UCSD-AML1 (cell line): ENCODE results near the gene AKR1C1.
"Not testable (repeated sequence)": the region's sequence is repeated elsewhere in the genome, so short reads cannot be mapped to it uniquely, and the experiment has no call there.

Experiments used
- DNase-seq: peaks from one replicate; lab custom pipeline; 2025; ENCODE audit not compliant: unreplicated experiment; lab: John Stamatoyannopoulos, UW

AKR1C1 gene

DNA sequence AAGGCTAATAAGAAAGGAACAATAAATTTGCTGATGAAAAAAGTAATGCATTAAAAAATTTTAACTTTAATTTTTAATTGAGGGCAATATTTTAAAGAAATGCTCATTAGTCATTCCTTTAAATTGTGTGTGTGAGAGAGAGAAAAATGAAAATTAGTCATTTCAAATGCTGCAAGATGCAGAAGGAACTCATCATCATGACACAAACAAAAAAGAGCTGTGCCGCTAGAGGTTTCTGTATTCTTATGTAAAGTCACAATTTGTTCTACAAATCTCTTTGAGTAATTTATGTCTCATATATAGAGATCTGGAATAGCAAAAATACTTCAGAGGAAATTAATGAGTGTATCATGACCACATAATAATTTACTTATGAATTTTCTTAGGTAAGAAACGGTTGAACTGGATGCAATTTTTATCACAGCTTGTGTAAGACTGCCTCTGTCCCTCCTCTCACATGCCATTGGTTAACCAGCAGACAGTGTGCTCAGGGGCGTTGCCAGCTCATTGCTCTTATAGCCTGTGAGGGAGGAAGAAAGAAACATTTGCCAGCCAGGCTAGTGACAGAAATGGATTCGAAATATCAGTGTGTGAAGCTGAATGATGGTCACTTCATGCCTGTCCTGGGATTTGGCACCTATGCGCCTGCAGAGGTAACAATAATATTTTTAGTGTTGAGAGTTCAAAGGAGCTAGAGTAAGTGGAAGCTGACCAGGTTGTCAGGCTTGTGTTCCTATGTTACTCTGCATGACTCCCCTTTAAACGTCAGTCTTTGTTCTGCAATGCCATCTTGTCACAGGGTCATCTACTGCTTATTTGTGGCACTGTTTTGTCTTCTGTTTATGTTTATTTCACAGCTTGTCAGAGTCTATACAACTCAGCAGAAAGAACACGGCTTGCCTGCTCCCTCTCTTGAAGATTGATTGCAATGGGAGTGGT is at the start of gene AKR1C1:
AKR1C1 (plus strand) TSS at position 540 of the 939 bp plus-strand sequence; CDS start at position 570, 30 bp downstream.
- DNase-seq = not testable (repeated sequence)

DNA sequence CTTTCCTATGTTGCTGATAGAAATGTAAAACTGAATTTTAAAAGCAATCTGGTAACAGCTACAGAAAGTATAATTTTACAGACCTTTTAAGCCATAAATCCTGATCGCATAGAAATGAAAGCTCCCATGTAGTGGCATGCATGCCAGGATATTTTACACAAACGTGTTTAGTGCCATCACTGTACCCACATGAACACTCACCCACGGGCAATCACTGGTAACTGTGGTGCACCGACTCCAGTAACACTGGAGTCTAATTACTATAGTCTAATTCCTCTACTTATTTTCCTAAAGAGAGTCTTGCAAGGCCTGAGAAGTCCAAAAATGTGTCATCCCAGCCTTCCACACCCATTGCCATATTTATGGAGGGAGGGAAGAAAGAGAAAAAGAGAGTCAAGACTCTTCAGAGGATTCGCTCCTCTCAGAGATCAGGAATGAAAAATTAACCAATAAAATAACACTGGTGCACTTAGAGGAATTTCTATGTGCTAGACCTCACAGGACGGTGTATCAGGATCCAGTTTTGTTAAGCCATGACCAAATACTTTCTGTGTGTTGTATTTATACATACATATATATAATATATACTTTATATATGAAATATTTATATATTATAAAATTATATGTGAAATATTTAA is 48.9 kb upstream of the AKR1C1 start:
- no peak for DNase-seq

DNA sequence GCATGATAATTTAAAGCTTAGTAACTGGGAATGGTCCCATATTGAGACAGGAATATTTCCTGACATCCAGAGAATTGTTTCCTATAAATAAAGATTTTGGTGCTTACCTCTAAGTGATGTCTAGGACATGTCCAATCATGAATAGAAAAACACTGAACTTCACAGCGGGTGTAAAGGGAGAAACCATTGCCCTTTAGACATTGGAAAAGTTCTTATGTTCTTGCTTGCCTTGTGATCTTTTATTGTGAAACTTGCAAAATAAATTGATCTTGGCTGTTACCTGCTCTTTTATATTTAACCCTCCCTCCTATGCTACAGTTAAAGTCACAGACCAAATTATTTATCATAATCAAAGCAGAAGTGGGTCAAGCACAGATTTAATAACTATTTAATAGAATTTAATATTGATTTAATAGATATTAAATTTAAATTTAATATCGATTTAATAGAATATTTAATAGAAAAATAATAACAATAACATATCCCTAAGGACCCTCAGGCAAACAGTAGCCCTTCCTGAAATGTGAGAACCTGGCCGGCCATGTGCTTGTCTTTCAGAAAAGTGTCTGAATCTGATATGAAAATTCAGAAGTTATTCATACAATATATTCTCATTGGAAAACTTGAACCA is 47.0 kb upstream of the AKR1C1 start:
- no peak for DNase-seq

DNA sequence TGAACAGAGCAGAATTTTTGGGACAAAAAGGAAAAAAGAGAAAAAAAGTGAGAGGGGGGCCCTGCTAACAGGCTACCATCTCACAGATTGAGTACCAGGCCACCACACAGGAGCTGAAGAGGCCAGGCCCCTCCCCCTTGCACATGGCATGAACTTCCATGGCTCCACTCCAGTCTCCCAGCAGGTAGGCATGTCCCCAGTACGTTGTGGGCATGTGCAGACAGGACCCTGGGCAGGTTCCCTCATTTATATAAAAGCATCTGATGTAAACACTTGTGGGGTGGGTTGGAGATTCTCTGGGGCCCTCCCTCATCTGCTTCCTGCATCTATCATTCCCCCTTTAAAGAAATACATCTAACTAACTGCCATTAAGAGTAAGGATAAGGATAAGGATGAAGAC is 45.0 kb upstream of the AKR1C1 start:
- DNase-seq = no peak

DNA sequence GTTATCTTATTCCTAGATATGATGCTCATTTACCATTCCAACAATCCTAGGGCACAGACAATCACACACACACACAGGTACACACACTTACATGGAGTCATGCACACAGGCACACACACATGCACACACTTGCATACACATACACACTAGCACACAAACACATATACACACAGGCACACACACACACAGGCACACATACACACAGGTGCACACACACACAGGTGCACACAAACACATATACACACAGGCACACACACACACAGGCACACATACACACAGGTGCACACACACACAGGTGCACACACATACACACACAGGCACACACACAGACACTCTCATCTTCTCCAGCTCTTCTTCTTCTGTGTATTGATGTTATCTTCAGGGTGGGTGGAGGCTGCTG is 38.7 kb upstream of the AKR1C1 start:
- DNase-seq = not testable (repeated sequence)

DNA sequence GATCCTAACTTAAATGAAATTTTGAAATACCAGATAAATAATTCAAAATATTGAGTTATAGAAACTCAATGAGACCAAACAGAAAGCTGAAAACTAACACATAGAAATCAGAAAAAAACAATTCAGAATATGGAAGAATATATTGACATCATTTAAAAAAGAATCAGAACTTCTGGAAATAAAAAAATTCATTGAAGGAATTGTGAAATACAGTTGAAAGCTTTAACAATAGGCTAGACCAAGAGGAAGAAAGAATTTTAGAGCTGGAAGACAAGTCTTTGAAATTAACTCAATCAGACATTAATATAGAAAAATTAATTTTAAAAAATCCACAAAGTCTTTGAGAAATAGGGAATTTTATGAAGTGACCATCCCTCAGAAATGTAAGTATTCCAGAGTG is 36.8 kb upstream of the AKR1C1 start:
- no peak for DNase-seq

DNA sequence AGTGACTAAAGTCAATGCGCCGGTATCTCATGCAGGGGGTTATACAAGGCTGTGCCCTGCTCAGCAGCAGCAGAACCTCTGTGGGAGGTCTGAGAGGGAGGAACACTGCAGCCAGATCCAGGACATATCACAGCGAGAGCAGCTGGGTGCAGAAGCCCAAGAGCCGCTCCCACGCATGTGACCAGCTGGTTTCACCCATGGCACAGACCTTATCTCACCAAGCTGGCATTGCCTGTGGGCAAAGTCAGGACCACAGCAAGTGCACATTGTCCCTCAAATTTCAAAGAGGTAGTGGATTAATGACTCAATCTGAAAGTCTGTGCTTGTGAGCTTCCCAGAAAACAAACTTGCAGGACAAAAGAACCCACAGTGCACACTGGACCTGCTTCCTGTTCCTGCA is 31.6 kb upstream of the AKR1C1 start:
- no peak for DNase-seq

DNA sequence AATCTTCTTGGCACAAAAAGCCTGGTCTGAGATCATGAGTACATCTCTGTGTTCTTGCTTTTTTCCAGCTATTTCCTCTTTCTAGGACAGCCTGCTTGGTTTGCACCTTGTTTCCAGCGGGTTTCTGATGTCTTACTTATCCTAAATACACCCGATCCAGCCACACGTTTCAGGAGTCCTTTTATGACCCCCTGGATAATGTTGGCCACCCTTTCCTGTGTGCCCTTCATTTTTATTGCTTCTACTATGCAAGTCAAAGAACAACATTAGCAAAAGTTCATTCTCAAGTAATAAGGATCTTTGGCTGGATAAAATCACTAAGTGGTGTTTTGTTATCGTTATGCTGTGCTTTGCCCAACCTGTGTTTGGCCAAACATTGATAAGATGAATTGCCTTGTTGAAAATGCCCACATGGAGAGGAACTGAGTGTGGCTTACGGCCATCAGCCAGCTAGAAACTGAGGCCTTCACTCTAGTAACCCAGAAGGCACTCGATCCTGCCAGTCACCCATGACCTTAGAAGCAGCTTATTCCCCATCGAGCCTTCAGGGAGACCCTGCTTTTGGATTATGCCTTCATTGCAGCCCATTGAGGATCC is 28.7 kb upstream of the AKR1C1 start:
- no peak for DNase-seq

DNA sequence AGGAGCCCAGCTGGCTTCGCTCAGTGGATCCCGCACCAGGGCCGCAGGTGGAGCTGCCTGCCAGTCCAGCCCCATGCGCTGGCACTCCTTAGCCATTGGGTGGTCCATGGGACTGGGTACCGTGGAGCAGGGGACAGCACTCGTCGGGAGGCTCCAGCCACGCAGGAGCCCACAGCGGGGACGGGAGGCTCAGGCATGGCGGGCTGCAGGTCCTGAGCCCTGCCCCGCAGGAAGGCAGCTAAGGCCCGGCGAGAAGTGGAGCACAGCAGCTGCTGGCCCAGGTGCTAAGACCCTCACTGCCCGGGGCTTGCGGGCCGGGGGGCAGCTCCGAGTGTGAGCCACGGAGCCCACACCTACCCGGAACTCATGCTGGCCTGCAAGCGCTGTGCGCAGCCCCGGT is 25.9 kb upstream of the AKR1C1 start:
- no peak for DNase-seq

DNA sequence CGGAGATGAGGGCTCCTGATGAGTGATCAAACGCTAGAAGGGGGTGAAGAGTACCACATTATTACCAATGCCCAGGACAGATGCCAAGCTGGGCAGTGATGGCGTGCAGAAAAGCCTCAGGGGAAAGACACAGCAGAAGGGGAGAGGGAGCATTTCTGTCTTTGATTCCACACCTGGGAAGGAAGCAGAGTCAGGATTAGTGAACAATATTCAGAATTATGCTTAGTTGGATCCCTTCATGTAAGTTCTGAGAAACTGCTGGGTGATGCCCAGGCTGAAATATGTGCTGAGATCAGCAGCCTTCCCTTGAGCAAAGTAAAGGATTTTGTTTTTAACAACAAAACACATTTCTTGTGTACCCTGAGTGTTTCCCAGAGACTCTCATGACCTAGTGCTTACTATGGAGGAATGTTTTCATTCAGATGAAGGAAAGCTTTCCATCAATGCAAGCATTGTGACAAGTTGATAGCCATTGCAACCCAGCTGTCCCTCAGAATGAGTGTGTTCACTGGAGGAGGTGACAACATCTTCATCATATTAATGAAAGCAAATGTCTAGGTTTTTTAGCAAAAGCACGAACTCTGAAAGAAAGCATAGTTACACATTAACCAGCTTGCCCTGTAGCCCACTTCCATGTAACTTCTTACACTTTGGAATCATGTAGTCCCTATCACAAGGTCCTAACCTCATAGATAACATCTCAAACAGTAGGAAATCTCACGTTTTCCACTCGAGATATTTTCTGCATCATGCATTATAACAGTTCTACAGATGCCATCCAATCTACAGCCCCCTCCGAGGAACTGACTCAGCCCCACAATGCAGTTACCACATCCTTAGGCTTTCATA is 23.8 kb upstream of the AKR1C1 start:
- DNase-seq = no peak

DNA sequence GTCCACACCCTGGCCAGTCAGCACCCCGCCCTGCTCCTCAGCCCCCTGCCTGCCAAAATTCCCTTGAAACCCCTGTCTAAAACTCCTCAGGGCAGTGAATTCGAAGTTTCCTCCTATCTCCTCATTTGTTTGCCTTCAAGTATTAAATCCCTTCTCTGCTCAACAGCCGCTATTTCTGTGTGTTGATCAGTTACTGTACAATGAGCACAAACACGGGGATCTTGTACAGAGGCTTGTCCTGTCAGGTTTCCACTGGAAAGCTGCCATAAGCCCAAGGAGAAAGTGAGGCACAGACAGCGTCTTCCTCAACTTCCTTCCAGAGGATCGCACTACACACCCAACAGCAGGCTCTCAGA is 23.2 kb upstream of the AKR1C1 start:
- DNase-seq = not testable (repeated sequence)

DNA sequence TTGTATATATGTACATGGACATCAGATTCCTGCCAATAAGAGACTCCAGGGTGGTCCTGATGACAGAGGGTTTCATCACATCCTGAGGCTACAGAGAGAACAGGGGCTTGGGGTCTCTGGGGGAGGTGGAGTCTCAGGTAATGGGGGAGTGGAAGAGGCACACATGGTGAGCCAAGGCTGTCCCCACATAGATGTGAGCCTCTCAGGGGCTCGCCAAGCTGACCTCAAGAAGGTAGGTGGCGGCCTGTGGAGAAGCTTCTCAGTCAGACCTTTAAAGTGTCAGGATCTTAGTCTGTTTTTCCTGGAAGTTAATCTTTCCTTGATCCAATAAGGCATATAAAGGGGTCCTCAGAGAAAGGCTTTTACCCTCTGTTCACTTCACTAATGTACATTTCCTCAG is 22.3 kb upstream of the AKR1C1 start:
- DNase-seq = not testable (repeated sequence)

DNA sequence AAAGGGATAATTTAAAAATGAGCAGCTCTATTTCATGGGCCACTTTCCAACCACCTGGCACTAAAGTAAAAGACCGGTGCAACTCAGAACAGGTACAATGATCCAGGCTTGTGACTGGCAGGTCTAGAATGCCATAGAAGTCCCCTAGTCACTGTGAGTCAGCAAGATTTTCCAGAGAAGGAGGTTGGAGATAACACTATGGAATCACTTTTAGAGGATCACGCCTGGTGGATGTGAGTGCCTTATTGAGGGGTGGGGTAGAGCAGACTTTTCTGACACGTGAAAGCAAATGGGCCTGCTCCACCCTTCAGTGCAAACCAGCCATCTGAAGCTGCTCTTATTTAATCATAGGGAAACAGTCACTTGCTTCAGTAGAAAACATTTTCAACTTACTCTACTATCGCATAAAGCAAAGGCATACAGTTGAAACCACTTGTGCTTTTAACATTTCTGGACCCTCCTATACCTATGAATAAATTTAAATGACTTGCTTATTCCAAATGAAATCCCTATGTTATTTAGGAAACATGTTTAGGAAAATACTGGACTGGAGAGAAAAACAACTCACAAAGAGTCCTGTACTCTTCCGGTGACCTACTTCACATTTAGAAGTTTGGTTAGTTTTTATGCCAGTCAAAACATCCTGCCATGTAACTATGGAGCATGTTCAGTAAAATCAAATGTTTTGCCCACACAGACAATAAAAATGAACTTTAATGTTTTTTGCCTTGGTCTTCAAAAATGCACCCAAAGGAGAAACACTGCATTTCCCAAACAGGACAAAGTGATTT is 21.5 kb upstream of the AKR1C1 start:
- no peak for DNase-seq

DNA sequence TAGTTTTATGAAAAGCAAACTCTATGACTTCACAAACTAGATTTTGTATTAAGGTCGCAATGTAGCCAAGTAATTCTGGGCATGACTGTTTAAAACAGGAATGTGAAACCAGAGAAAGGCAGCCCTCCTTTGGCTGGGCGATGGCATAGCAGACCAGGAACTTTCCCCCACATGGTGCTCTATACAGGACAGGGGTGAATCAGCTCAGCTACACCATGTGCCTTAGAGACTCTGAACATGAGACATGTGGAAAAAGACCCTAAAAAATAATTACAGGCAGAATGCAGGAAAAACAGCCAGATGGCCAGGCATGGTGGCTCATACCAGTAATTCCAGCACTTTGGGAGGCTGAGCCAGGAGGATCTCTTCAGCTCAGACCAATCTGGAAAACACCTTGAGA is 20.3 kb upstream of the AKR1C1 start:
- DNase-seq = not testable (repeated sequence)

DNA sequence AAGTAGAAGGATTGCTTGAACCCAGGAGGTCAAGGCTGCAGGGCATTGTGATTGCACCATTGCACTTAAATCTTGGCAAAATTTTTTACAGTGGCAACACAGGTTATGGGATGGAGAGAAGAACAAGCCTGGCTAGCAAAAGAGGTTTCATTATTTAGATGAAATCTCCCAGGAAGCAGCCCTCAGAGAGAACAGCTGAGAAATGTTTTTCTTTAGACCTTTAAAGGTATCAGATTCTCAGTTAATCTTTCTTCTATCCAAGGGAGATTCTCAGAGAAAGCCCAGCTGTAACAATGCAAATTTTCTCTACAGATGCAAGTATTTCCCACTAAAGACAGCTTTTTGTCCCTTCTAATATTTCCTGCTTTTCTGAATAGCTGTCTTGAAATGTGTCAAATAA is 19.8 kb upstream of the AKR1C1 start:
- DNase-seq = not testable (repeated sequence)

DNA sequence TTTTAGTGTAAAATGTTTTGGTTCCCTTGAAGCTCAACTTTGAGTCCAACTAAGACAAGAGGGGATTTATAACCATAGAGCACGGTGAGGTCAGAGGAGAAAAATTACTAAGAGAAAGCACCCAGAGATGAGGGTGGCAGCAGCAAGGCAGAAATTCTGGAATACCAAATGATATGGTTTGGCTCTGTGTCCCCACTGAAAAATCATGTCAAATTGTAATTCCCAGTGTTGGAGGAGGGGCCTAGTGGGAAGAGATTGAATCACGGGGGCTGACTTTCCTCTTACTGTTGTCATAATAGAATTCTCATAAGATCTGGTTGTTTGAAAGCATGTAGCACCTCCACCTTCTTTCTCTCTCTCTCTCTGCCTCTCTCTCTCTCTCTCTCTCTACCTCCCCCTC is 19.4 kb upstream of the AKR1C1 start:
- DNase-seq = no peak

DNA sequence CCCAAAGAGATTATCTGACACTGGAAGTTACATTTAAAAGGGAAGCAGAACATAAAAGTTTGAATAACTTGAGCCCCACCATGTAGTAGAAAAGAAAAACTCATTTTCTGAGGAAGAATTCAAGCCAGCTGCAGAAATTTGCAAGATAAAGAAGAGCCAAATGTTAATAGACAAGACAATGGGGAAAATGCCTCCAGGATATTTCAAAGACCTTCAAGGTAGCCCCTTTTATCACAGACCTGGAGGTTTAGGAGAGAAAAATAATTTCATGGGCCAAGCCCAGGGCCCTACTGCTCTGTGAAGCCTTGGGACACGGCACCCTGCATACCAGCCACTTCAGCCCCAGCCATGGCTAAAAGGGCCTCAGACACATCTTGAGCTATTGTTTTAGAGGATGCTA is 18.4 kb upstream of the AKR1C1 start:
- DNase-seq = no peak

DNA sequence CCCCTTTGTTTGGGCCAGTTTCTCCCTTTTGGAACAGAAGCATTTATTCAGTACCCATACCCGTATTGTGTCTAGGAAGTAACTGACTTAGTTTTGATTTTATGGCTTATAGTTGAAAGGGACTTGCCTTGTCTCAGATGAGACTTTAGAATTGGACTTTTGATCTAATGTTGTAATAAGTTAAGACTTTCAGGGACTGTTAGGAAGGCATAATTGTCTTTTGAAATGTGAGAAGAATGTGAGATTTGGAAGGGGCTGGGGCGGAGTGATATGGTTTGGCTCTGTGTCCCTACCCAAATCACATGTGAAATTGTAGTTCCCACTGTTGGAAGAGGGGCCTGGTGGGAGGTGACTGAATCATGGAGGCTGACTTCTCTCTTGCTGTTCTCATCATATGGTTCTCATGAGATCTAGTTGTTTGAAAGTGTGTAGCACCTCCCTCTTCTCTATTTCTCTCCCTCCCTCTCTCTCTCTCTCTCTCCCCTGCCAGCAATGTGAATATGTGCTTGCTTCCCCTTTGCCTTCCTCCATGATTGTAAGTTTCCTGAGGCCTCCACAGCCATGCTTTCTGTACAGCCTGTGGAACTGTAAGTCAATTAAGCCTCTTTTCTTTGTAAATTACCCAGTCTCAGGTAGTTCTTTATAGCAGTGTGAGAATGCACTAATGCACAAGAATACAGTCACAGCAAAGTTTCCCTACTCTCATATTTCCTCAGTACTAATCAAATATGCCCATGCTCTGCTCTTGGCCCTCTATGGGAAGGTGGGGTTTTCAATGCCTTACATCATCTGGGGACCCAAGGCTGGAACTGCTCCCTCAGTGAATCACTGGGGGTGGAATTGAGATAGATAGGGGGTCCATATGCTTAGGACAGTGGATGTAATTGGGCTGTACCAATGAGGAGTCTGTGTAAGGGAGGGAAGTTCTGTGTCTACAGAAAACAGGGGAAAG is 17.2 kb upstream of the AKR1C1 start:
- no peak for DNase-seq
